ENCODE results near the gene RFX2. TPM values are rescaled to one million over a fixed set of nuclear protein-coding genes. Genes with fewer than 3 reads are reported as not detected.

The RFX2 gene
- total RNA-seq, 1 experiment from 2014 or later: 4.6 TPM

- POLR2A ChIA-PET: no interaction called here
Measured at GRCh38 chr19:5996102-5996501, 114.2 kb downstream of the RFX2 start.

GRCh38 chr19:5995606-5996005, 114.7 kb downstream of the RFX2 start:
- ATAC-seq: no peak
- Mint-ChIP-seq H3K36me3 (peaks cover 3% of the 10 kb centered on the region), H3K27me3 (ENCODE audit: low read depth) (no peaks in the 10 kb centered on the region), H3K4me3 (no peak overlapping the region), H3K9me3 (peaks cover 8% of the 10 kb centered on the region), H3K4me1 (no peaks in the 10 kb centered on the region), H3K27ac (no peak overlapping the region)
- CTCF ChIA-PET: interaction anchor here (2.3 to 4.2 kb wide), 2 partner anchors 8 to 27 kb away, joined by 13 to 53 read pairs; no protein-coding TSS in a partner anchor
- no peak for DNase-seq (ENCODE audit: low spot score)
- POLR2A ChIA-PET: no interaction called here
- TF ChIP-seq TP53 (CRISPR knock-in tag; IDR thresholded peaks at IDR 0.05): no peak

More at GRCh38 chr19:5996102-5996501, 114.2 kb downstream of the RFX2 start:
- Mint-ChIP-seq H3K27ac (no peak overlapping the region), H3K4me1 (no peaks in the 10 kb centered on the region), H3K36me3 (peaks cover 6% of the 10 kb centered on the region), H3K4me3 (no peak overlapping the region), H3K27me3 (ENCODE audit: low read depth) (no peaks in the 10 kb centered on the region), H3K9me3 (peaks cover 11% of the 10 kb centered on the region)
- CTCF ChIA-PET: interaction anchor here (2.1 to 4.2 kb wide), 3 partner anchors 9 to 28 kb away, joined by 8 to 53 read pairs (median 13); no protein-coding TSS in a partner anchor
- DNase-seq (ENCODE audit: low spot score): no peak
- TF ChIP-seq NFATC4 (CRISPR knock-in tag; IDR thresholded peaks at IDR 0.05) (no peak), JUN (CRISPR knock-in tag; IDR thresholded peaks at IDR 0.05) (no peak)
- no peak for ATAC-seq

GRCh38 chr19:5994405-5995165, 115.7 kb downstream of the RFX2 start:
- no peaks in the 10 kb centered on the region for H3K36me3 Mint-ChIP-seq
- H3K9me3 Mint-ChIP-seq: peaks cover 2% of the 10 kb centered on the region; the same call in 1 of the 2 replicates
- no peak overlapping the region for H3K4me3 Mint-ChIP-seq
- no peak for DNase-seq (ENCODE audit: low spot score)
- no peak overlapping the region for H3K27ac Mint-ChIP-seq
- ChIA-PET POLR2A (no interaction called here), CTCF (interaction anchor here (0.8 to 9.1 kb wide), 6 partner anchors 14 to 190 kb away, joined by 3 to 245 read pairs (median 6); partner anchors contain the start of gene NRTN)
- no peaks in the 10 kb centered on the region; the same call in 1 of the 2 replicates for H3K27me3 Mint-ChIP-seq (ENCODE audit: low read depth)
- no peak for ATAC-seq
- peaks cover 5% of the 10 kb centered on the region for H3K4me1 Mint-ChIP-seq
- TF ChIP-seq OVOL2 (CRISPR knock-in tag; IDR thresholded peaks at IDR 0.05; ENCODE audit: borderline replicate concordance): no peak

GRCh38 chr19:5993648-5994358, 116.5 kb downstream of the RFX2 start:
- Mint-ChIP-seq H3K27me3 (ENCODE audit: low read depth) (no peaks in the 10 kb centered on the region; the same call in 1 of the 2 replicates), H3K4me1 (peaks cover 8% of the 10 kb centered on the region), H3K9me3 (no peaks in the 10 kb centered on the region), H3K4me3 (no peak overlapping the region), H3K27ac (peak overlapping the region; percentile 46; the same call in 1 of the 2 replicates), H3K36me3 (no peaks in the 10 kb centered on the region)
- DNase-seq (ENCODE audit: low spot score): no peak
- POLR2A ChIA-PET: no interaction called here
- CTCF ChIA-PET: interaction anchor here (0.8 to 9.1 kb wide), 6 partner anchors 13 to 190 kb away, joined by 3 to 245 read pairs (median 6); partner anchors contain the start of gene NRTN
- no peak for ATAC-seq
- TF ChIP-seq JAZF1 (CRISPR knock-in tag; IDR thresholded peaks at IDR 0.05): no peak
- TF ChIP-seq ZNF512 (CRISPR knock-in tag; IDR thresholded peaks at IDR 0.05; ENCODE audit: borderline replicate concordance): no peak
- no peak for TF ChIP-seq RORB (CRISPR knock-in tag; IDR thresholded peaks at IDR 0.05)
- TF ChIP-seq E2F1 (CRISPR knock-in tag; IDR thresholded peaks at IDR 0.05): no peak
- no peak for TF ChIP-seq MLX (CRISPR knock-in tag; IDR thresholded peaks at IDR 0.05)
- TF ChIP-seq HMGXB4 (CRISPR knock-in tag; IDR thresholded peaks at IDR 0.05): no peak
- no peak for TF ChIP-seq E2F5 (CRISPR knock-in tag; IDR thresholded peaks at IDR 0.05)
- no peak for TF ChIP-seq ZNF532 (CRISPR knock-in tag; IDR thresholded peaks at IDR 0.05; ENCODE audit: borderline replicate concordance)
- TF ChIP-seq HMGA2 (CRISPR knock-in tag; IDR thresholded peaks at IDR 0.05): no peak
- no peak for TF ChIP-seq ZNF121 (CRISPR knock-in tag; IDR thresholded peaks at IDR 0.05)

All from WTC11 (cell line).